Measurements from ENCODE around the gene IL1RAP. TPM values are rescaled to one million over a fixed set of nuclear protein-coding genes. Genes with fewer than 3 reads are reported as not detected.

Gene IL1RAP
- polyA plus RNA-seq, 4 donors: 0.45 to 11.2 (median 1.1) TPM

GRCh38 chr3:190581041-190581541 lies 67.2 kb downstream of the IL1RAP start:
- no peak overlapping the region for H3K4me3 ChIP-seq (ENCODE audit: low read depth in 1 of 3, low read length in 3 of 3)
- FAIRE-seq: no peak
- H3K4me1 ChIP-seq (ENCODE audit: control insufficient read depth in 3 of 3, insufficient read depth in 2 of 3, low read depth in 1 of 3, low read length in 2 of 3): no peaks in the 10 kb centered on the region
- WGBS, 3 donors: 61 to 77% (median 70%) methylated on average over 5 of the region's 5 CpGs
- H3K27ac ChIP-seq (ENCODE audit: low read depth in 1 of 3, low read length in 2 of 3): no peak overlapping the region
- DNase-seq: no peak
- H3K9me3 ChIP-seq (ENCODE audit: control insufficient read depth in 2 of 2, insufficient read depth in 1 of 2, low read depth in 1 of 2, low read length in 1 of 2): peaks cover 0 to 6% of the 10 kb centered on the region in 2 donors
- no peaks in the 10 kb centered on the region for H3K27me3 ChIP-seq (ENCODE audit: control insufficient read depth in 3 of 3, insufficient read depth in 3 of 3, low read length in 3 of 3)
- H3K36me3 ChIP-seq (ENCODE audit: control insufficient read depth in 3 of 3, insufficient read depth in 2 of 3, low read depth in 1 of 3, low read length in 3 of 3): no peaks in the 10 kb centered on the region

- FAIRE-seq (no peak), DNase-seq (no peak)
- no peaks in the 10 kb centered on the region for H3K4me1 ChIP-seq (ENCODE audit: control insufficient read depth in 3 of 3, insufficient read depth in 2 of 3, low read depth in 1 of 3, low read length in 2 of 3)
- 84 to 91% (median 90%) methylated on average over 2 of the region's 2 CpGs for whole genome bisulfite sequencing, 3 donors
- H3K4me3 ChIP-seq (ENCODE audit: low read depth in 1 of 3, low read length in 3 of 3): no peak overlapping the region
- H3K27me3 ChIP-seq (ENCODE audit: control insufficient read depth in 3 of 3, insufficient read depth in 3 of 3, low read length in 3 of 3): no peaks in the 10 kb centered on the region
- no peak overlapping the region for H3K27ac ChIP-seq (ENCODE audit: low read depth in 1 of 3, low read length in 2 of 3)
- H3K9me3 ChIP-seq (ENCODE audit: control insufficient read depth in 2 of 2, insufficient read depth in 1 of 2, low read depth in 1 of 2, low read length in 1 of 2): peaks cover 0 to 2% of the 10 kb centered on the region in 2 donors
- H3K36me3 ChIP-seq (ENCODE audit: control insufficient read depth in 3 of 3, insufficient read depth in 2 of 3, low read depth in 1 of 3, low read length in 3 of 3): no peaks in the 10 kb centered on the region
Observed at GRCh38 chr3:190582667-190583066, 68.8 kb downstream of the IL1RAP start.

DNA sequence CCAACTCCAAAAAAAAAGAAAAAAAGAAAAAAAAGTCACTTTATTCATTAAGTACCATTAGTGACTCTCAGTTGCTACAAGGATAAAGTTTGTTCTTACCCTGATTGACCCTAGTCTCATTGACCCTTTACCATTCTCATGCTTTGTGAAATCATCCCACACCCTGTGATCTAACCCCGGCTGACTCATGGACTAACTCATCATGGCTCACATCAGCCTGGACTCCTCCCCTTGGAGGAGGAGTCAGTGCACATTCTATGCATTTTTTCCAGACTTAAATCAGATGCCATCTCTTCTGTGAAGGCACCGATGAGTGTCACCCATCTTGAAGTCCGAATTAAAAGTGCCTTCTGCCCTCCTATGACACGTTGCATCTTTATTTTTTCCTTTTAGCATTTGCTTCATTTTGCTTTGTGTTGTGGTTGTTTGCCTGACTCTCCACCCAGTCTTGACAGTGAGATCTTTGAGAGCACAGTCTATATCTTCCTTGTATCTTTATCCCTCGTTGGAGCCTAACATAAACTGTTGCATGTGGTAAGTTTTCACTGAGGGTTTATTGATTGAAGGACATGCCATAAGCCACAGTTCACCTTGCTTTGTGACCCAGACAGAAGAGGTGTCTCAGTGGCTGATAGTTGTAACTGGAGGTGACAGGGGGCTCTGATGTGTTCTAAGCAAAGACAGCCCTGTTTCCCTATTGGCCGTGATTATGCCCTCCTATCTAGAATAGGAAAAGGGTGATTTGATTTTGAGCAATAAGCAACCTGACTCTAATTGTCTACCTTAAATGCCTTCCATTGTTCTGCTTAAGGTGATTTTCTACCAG lies 72.1 kb downstream of the IL1RAP start:
- H3K36me3 ChIP-seq (ENCODE audit: control insufficient read depth in 3 of 3, insufficient read depth in 2 of 3, low read depth in 1 of 3, low read length in 3 of 3): no peaks in the 10 kb centered on the region
- no peak overlapping the region for H3K4me3 ChIP-seq (ENCODE audit: low read depth in 1 of 3, low read length in 3 of 3)
- no peaks in the 10 kb centered on the region for H3K4me1 ChIP-seq (ENCODE audit: control insufficient read depth in 3 of 3, insufficient read depth in 2 of 3, low read depth in 1 of 3, low read length in 2 of 3)
- WGBS, 3 donors: 69 to 78% (median 69%) methylated on average over 6 of the region's 6 CpGs
- H3K27me3 ChIP-seq (ENCODE audit: control insufficient read depth in 3 of 3, insufficient read depth in 3 of 3, low read length in 3 of 3): no peaks in the 10 kb centered on the region
- DNase-seq (peak in 1 of 2 donors; percentile 38), FAIRE-seq (no peak)
- no peaks in the 10 kb centered on the region for H3K9me3 ChIP-seq (ENCODE audit: control insufficient read depth in 2 of 2, insufficient read depth in 1 of 2, low read depth in 1 of 2, low read length in 1 of 2)
- no peak overlapping the region for H3K27ac ChIP-seq (ENCODE audit: low read depth in 1 of 3, low read length in 2 of 3)

DNA sequence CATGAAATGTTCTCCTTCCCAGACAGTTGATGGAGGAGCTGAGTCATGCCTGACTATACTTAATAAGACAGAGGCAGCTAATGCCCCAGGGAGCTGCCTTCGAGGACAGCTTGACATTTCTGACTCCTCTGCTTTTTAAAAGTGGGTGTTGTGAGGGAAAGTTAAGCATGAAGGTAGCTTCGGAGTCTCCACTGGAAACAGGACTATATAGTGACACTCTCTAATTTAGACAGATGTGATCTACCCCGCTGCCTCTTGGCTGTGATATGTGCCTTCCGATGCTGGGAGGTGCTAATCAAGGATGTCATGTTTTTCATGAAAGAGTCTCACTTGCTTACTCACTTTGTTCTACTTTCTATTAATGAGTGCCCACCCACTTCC lies 72.7 kb downstream of the IL1RAP start:
- no peaks in the 10 kb centered on the region for H3K27me3 ChIP-seq (ENCODE audit: control insufficient read depth in 3 of 3, insufficient read depth in 3 of 3, low read length in 3 of 3)
- H3K4me3 ChIP-seq (ENCODE audit: low read depth in 1 of 3, low read length in 3 of 3): no peak overlapping the region
- no peak for DNase-seq
- 62 to 88% (median 67%) methylated on average over 4 of the region's 4 CpGs for WGBS, 3 donors
- H3K9me3 ChIP-seq (ENCODE audit: control insufficient read depth in 2 of 2, insufficient read depth in 1 of 2, low read depth in 1 of 2, low read length in 1 of 2): no peaks in the 10 kb centered on the region
- H3K36me3 ChIP-seq (ENCODE audit: control insufficient read depth in 3 of 3, insufficient read depth in 2 of 3, low read depth in 1 of 3, low read length in 3 of 3): no peaks in the 10 kb centered on the region
- FAIRE-seq: no peak
- H3K4me1 ChIP-seq (ENCODE audit: control insufficient read depth in 3 of 3, insufficient read depth in 2 of 3, low read depth in 1 of 3, low read length in 2 of 3): no peaks in the 10 kb centered on the region
- no peak overlapping the region for H3K27ac ChIP-seq (ENCODE audit: low read depth in 1 of 3, low read length in 2 of 3)

GRCh38 chr3:190588570-190588969 lies 74.7 kb downstream of the IL1RAP start:
- no peak for FAIRE-seq
- H3K27ac ChIP-seq (ENCODE audit: low read depth in 1 of 3, low read length in 2 of 3): no peak overlapping the region

GRCh38 chr3:190589326-190589725 lies 75.4 kb downstream of the IL1RAP start:
- no peaks in the 10 kb centered on the region for H3K9me3 ChIP-seq (ENCODE audit: control insufficient read depth in 2 of 2, insufficient read depth in 1 of 2, low read depth in 1 of 2, low read length in 1 of 2)
- H3K4me3 ChIP-seq (ENCODE audit: low read depth in 1 of 3, low read length in 3 of 3): no peak overlapping the region
- no peak for DNase-seq
- peaks cover 0 to 1% (median under 1%) of the 10 kb centered on the region in 3 donors for H3K4me1 ChIP-seq (ENCODE audit: control insufficient read depth in 3 of 3, insufficient read depth in 2 of 3, low read depth in 1 of 3, low read length in 2 of 3)
- no peak overlapping the region for H3K27ac ChIP-seq (ENCODE audit: low read depth in 1 of 3, low read length in 2 of 3)
- H3K36me3 ChIP-seq (ENCODE audit: control insufficient read depth in 3 of 3, insufficient read depth in 2 of 3, low read depth in 1 of 3, low read length in 3 of 3): no peaks in the 10 kb centered on the region
- no peak for FAIRE-seq
- H3K27me3 ChIP-seq (ENCODE audit: control insufficient read depth in 3 of 3, insufficient read depth in 3 of 3, low read length in 3 of 3): no peaks in the 10 kb centered on the region
- 82 to 95% (median 89%) methylated on average over 7 of the region's 7 CpGs for WGBS, 3 donors

More at GRCh38 chr3:190588570-190588969, 74.7 kb downstream of the IL1RAP start:
- 70 to 79% (median 73%) methylated on average over 2 of the region's 2 CpGs for WGBS, 3 donors
- no peaks in the 10 kb centered on the region for H3K4me1 ChIP-seq (ENCODE audit: control insufficient read depth in 3 of 3, insufficient read depth in 2 of 3, low read depth in 1 of 3, low read length in 2 of 3)
- DNase-seq: no peak
- no peaks in the 10 kb centered on the region for H3K27me3 ChIP-seq (ENCODE audit: control insufficient read depth in 3 of 3, insufficient read depth in 3 of 3, low read length in 3 of 3)
- H3K9me3 ChIP-seq (ENCODE audit: control insufficient read depth in 2 of 2, insufficient read depth in 1 of 2, low read depth in 1 of 2, low read length in 1 of 2): no peaks in the 10 kb centered on the region
- H3K36me3 ChIP-seq (ENCODE audit: control insufficient read depth in 3 of 3, insufficient read depth in 2 of 3, low read depth in 1 of 3, low read length in 3 of 3): no peaks in the 10 kb centered on the region
- no peak overlapping the region for H3K4me3 ChIP-seq (ENCODE audit: low read depth in 1 of 3, low read length in 3 of 3)

DNA sequence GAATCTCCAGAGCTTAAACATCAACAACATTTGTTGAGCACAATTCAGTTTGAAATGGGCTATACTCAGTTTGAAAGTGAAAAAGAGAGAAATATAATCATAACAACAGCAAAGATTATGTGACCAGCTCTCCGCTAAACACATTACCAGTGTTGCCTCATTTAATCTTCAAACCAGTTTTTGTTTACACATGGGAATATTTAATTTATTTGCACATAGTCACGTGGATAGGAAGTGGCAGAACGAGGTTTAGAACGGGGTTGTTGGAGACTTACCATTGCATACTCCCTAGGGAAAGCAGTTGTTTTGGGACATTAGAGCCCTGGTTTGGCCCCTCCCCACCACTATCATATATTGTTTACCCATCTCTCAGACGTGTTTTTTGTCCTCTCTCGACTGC lies 77.2 kb downstream of the IL1RAP start:
- no peak for FAIRE-seq
- no peaks in the 10 kb centered on the region for H3K27me3 ChIP-seq (ENCODE audit: control insufficient read depth in 3 of 3, insufficient read depth in 3 of 3, low read length in 3 of 3)
- H3K4me3 ChIP-seq (ENCODE audit: low read depth in 1 of 3, low read length in 3 of 3): no peak overlapping the region
- whole genome bisulfite sequencing, 3 donors: 42 to 54% (median 50%) methylated on average over 6 of the region's 6 CpGs
- peaks cover 0 to 9% (median 1%) of the 10 kb centered on the region in 3 donors for H3K4me1 ChIP-seq (ENCODE audit: control insufficient read depth in 3 of 3, insufficient read depth in 2 of 3, low read depth in 1 of 3, low read length in 2 of 3)
- no peak overlapping the region for H3K27ac ChIP-seq (ENCODE audit: low read depth in 1 of 3, low read length in 2 of 3)
- DNase-seq: no peak
- H3K36me3 ChIP-seq (ENCODE audit: control insufficient read depth in 3 of 3, insufficient read depth in 2 of 3, low read depth in 1 of 3, low read length in 3 of 3): no peaks in the 10 kb centered on the region
- H3K9me3 ChIP-seq (ENCODE audit: control insufficient read depth in 2 of 2, insufficient read depth in 1 of 2, low read depth in 1 of 2, low read length in 1 of 2): no peaks in the 10 kb centered on the region

DNA sequence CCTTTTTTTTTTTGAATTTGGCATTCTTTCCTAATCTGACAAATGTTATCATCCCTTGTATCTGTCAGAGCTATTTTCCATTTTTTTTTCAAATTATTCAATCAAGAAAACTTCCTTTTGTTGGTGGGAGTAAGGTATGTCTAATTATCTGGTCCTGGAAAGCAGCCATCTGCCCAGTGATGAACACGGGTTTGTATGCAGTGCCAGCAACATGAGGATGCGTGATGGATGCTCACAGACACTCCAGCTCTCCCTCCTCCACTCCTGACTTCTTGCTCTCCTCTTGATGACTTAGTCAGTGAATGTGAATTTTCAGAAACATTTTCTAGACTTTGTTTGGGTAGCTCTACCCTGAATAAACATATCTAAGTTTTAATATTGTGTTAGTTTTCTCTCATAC lies 79.2 kb downstream of the IL1RAP start:
- no peak for FAIRE-seq
- DNase-seq: no peak
- Histone ChIP-seq H3K27me3 (ENCODE audit: control insufficient read depth in 3 of 3, insufficient read depth in 3 of 3, low read length in 3 of 3) (no peaks in the 10 kb centered on the region), H3K4me3 (ENCODE audit: low read depth in 1 of 3, low read length in 3 of 3) (no peak overlapping the region), H3K27ac (ENCODE audit: low read depth in 1 of 3, low read length in 2 of 3) (no peak overlapping the region), H3K9me3 (ENCODE audit: control insufficient read depth in 2 of 2, insufficient read depth in 1 of 2, low read depth in 1 of 2, low read length in 1 of 2) (no peaks in the 10 kb centered on the region), H3K36me3 (ENCODE audit: control insufficient read depth in 3 of 3, insufficient read depth in 2 of 3, low read depth in 1 of 3, low read length in 3 of 3) (no peaks in the 10 kb centered on the region), H3K4me1 (ENCODE audit: control insufficient read depth in 3 of 3, insufficient read depth in 2 of 3, low read depth in 1 of 3, low read length in 2 of 3) (peaks cover 0 to 9% (median 1%) of the 10 kb centered on the region in 3 donors)
- 76 to 90% (median 76%) methylated on average over 2 of the region's 2 CpGs for whole genome bisulfite sequencing, 3 donors

All from small intestine (tissue), 7 donors.